H54 (cell line): ENCODE data around the gene SCN2A.

Experiments
- DNase-seq: peaks from one replicate; pipeline ENCODE4 v3.0.0; 2011; ENCODE audit warnings: low spot score, mixed read lengths; ENCODE audit not compliant: insufficient read length
- FAIRE-seq: peaks from 3 replicates; lab custom pipeline; 2011; peaks lifted over from hg19 to GRCh38; lab: Jason Lieb, UNC
- POLR2A ChIP-seq: IDR thresholded peaks from 2 replicates; pipeline ENCODE4 v1.6.1; 2011; ENCODE audit warnings: low read depth, mild to moderate bottlenecking, low read length

SCN2A gene

DNA sequence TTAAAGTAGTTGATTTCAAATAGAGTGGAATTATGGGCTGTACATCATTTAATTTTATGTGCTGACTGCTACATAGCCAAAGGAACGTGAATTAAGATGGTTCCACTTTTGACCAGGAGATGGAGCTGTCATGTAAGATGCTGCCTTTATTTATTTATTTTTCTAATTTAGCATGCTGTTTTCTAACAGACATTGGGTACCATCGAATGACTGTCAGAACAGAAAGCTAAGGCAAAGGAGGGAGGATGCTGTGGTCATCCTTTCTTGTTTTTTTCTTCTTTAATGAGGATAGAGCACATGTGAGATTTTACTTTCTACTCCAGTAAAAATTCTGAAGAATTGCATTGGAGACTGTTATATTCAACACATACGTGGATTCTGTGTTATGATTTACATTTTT lies at the start of gene SCN2A:
SCN2A (plus strand) TSS at position 185 of the 400 bp plus-strand sequence. CDS start 56,410 bp downstream, outside the sequence.
- DNase-seq (no peak), FAIRE-seq (no peak)
- no peak for TF ChIP-seq POLR2A

DNA sequence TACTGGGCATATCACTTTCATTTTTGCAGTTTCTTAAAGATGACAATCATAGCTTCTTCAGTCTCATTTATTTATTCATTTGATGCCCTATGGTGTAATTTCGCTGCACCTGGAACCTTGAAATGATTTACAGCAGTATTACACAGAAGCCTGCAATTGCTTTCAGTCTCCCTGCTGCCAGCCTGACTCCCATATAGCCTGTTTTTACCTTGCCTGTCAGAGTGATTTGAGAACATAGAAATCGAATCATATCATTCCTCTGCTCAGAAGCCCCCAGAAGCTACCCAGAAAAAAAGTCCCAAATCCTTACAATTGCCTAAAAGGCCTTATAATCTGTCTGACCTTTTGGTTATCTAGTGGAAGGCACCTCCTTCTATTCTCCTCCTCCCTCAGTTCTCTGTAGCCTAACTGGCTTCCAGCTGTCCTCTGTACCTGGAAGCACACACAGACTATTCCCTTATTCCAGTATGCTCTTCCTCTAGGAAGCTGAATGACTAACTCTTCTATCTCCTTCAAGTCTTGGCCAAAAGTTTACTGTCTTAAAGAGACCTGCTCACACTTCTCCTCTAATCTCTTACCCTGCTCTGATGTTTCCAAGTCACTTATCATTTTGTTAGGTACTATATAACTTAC lies 48.0 kb upstream of the SCN2A start:
- DNase-seq (no peak), FAIRE-seq (no peak)
- no peak for TF ChIP-seq POLR2A

DNA sequence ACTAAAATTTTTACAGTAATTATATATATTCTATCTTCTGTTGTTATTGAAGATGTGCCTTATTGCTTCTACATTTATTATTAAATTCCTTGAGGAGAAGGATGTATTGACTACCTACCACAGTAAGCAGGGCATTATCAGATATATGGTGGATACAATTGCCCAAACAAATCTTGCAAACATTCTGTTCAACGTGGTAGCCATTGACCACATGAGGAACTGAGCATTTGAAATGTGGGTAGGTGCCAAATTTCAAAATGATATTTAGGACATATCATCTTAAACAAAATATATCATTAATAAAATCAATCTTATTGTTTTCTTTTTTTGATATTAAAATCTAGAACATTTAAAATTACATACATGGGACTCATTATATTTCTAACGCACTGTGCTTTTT lies 46.5 kb upstream of the SCN2A start:
- DNase-seq: no peak
- no peak for TF ChIP-seq POLR2A
- FAIRE-seq: no peak

DNA sequence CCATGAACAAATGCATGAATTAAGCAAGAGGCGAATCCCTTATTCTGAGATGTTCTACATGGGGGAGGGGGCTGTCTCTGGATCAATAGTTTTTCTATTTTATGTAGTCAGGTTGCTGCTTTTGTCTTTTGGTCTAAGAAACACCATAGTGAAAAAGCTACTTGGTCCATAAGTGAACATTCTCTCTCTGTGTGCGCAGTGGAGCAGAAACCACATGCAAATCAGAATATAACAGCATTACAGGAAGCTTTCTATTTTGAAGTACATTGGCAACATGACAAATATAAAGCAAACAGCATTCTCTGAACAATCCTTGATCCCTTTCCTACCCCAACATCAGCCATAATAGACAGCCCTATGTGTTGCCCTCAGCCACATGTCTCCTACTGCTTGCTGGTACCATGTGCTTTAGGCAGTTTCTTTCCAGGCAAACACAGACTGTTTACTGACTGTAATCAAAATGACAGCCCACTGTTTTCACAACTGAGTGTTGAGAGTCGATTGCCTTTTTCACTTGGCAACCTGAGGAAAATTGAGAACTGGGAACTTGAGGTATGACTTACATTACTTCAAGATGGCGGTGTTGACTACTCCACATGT lies 45.9 kb upstream of the SCN2A start:
- TF ChIP-seq POLR2A: no peak
- FAIRE-seq: no peak
- no peak for DNase-seq

DNA sequence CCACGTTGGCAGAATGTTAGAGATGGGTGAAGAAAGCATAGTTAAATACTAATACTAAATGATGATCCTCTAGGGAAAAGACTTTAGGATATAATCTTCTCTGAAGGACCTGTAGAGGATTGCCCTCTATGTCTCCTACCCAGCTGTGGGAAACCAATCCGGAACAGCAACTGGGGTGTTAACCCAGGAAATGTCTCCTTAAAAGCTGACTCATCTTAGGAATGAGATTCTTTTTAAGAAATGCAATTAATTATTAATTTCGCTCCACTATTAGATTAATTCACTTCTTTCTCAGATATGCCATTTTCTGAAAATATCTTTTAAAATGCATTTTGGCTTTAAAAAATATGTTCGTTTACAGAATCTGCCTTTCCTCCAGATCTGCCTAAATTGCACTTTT lies 42.8 kb upstream of the SCN2A start:
- no peak for TF ChIP-seq POLR2A
- FAIRE-seq: no peak
- DNase-seq: no peak

DNA sequence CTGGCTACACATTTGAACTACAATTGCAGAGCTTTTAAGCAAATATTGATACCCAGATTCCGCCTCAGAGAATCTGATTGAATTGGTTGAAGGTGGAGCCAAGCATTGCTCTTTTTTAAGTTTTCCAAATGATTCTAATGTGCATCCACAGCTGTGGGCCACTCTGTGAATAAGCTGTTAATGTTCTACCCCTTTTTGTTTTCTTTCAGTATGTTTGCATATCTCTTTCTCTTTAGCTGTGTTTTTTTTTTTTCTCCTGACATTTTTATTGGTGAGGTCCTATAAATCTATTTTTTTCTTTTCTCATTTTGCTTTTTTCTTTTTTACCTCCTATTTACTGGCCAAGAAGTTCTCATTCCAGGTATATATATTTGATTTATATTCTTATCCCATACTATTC lies 41.9 kb upstream of the SCN2A start:
- FAIRE-seq: no peak

DNA sequence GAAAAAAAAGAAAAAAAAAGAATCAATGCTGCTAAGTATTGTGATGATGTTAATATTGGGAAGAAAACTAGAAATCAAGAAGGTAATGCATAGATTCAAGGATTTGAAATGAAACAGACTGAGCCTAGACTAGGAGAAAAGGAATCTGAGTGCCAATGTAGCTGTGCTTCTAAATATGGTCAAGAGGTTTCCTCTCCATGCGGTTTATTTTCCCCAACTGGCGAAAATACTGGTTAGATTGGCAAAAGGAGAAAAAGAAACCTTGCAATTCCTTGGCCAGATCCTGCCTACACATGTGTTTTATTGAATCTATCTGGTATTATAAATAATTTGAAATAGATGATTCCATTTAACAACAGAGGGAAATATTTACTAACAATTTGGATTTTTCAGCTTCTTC lies 41.0 kb upstream of the SCN2A start:
- no peak for FAIRE-seq
- no peak for DNase-seq
- TF ChIP-seq POLR2A: no peak

More for the DNA sequence above, 41.9 kb upstream of the SCN2A start:
- no peak for DNase-seq
- no peak for TF ChIP-seq POLR2A

DNA sequence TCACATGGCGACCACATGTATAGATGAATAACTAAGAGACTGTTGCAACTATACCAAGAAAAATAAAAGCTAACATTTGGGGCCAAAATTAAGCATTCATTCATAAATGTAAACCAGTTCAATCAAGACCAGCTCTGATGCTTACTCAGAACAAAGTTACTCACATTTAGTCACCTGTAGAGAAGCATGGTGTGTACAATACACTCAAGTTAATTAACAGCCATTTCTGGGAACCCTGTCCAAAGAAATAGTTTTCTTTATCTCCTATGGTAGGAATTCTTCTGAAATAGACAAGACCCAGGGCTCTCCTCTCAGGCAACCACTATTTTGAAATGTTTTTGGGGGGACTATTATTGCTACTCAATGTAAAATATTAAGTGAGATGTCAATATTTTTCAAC lies 37.0 kb upstream of the SCN2A start:
- TF ChIP-seq POLR2A: no peak
- DNase-seq: no peak
- no peak for FAIRE-seq

DNA sequence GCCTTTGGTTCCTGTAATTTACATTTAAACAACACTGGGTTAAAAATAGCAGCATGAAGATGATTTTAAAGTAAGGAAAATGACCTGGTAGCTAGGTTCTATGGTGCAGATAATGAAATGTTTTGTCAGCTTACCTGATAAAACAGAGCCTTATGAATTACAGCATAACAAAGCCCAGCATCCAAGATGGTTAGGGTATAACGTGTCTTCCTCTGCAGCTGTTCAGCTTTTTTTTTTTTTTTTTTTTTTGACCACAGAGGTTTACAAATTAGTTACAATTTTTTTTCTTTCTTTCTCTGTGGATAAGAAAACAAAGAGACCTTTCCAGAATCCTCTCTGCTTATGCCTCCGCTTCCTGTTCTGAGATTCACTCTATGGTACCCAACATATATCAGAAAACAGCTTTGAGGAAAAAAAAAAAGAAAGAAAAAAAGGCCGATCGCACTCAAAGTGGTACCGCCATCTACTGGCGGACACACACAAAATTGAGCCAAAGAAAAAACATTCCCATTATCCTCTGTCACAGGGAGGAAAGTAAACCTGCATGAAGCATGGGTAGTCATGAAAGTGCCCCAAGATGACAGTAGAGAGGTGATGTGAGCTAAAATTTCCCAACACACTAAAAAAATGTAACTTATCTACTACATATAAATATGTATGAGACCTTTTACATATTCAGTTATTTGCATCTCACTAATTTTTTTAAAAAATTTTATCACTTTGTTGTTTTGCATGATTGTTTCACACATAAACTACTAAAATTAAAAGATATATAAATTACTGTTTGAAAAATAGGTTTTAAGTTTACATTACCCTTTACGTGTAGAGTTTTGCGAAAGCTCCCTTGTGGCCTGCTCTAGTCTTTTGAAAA lies 35.3 kb upstream of the SCN2A start, which contains the start of gene SCN3A:
SCN3A (minus strand) TSS at position 362 of the 871 bp plus-strand sequence. CDS start 27,656 bp downstream, outside the sequence.
- TF ChIP-seq POLR2A: no peak
- peak; percentile 55 for FAIRE-seq
- peak; percentile 5 for DNase-seq

DNA sequence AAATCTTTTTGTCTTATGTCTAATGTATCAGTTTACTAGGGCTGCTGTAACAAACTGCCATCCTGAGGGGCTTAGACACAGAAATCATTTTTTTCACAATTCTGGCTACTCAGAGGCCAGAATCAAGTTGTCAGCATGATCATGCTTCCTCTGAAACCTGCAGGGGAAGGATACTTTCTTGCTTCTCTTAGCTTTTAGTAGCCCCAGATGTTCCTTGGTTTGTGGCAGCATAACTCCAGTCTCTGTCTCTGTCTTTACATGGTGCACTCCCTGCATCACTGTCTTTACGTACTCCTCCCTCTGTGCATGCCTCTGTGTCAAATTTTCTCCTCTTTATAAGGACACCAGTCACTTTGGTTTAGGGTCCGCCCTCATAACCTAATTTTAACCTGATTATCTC lies 33.3 kb upstream of the SCN2A start:
- no peak for FAIRE-seq
- TF ChIP-seq POLR2A: no peak
- no peak for DNase-seq

DNA sequence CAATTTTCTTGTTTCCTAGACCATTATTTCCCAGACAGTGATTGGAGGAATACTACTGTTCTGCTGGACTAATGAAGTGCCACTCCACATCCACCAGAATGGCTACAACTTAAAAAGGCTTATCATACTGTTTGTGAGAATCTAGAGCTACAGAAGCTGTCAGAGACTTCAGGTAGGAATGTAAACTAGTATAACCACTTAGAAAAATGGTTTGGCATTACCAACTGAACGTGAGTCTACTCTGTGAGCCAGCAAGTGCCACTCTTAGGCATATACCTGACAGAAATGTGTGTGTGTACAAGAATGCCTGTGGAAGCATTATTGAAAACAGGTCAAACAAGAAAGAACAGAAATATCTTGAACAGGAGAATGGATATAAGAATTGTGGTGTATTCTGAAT lies 31.1 kb upstream of the SCN2A start:
- DNase-seq (no peak), FAIRE-seq (no peak)
- no peak for TF ChIP-seq POLR2A

DNA sequence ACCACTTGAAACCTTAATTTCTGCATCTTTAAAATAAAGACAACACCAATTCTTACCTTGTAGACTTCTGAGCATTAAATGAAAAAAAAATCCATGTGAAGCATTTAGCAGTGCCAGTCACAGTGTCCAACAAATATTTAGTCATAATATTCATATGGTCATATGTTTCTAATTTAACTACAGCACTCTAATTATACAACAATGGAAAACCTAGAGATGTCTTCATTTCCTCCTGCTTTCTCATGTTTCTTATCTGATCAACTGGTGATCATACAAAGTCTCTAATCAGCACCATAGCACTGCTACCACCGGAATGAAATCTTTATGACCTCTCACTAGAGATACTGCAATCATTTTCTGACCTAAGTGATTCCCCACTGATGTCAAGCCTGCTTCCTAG lies 25.1 kb upstream of the SCN2A start:
- FAIRE-seq (no peak), DNase-seq (no peak)
- no peak for TF ChIP-seq POLR2A

DNA sequence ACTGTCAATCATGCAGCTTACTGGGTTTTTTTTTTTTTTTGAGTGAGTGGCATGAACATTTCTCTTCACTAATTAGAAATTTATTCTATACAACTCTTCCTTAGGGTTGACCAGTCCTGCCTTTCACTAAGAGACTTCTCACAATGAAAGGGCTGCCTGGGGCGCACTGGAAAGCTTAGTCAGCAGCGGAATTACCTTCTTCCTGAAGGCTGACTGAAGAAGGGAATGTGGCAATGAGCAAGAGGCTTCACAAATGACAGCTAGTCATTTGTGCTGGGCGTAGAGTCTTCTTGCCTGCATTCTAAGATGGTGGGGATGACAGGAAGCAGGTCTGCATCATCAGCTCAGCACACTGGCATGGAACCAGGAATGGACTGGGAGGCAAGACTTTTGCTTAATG lies 19.7 kb upstream of the SCN2A start:
- FAIRE-seq (no peak), DNase-seq (no peak)
- no peak for TF ChIP-seq POLR2A

DNA sequence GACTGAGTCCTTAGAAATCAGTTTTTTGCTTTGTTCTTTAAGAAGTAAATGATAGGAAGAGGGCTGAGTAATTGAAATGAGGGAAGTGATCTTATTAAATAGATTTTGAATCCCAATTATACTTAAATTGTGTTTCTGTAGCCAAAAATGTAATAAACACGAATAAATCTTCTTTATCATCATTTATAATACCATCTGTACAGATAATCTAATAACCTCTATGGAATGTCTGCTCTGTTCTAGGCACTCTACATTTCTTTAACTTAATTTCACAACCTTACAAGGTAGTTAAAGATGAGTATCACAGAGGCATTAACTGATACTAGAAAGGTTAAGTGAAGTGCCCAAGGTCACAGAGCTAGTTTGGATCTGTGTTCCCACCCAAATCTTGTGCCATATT lies 14.3 kb upstream of the SCN2A start:
- FAIRE-seq (no peak), DNase-seq (no peak)
- TF ChIP-seq POLR2A: no peak
